Fibroblast of lung (primary cell): Measurements from ENCODE around the gene U2AF2. TPM values are rescaled to one million over a fixed set of nuclear protein-coding genes. Genes with fewer than 3 reads are reported as not detected.

Experiments used
- DNase-seq, 2 donors: peaks; one replicate each; pipeline versions ENCODE4 v3.0.0 to v3.0.0-alpha.2; 2010; ENCODE audit warnings: low read depth in 2 of 2
- H2AFZ ChIP-seq: 2 replicates; pipeline ENCODE4 v1.5.1; 2012; ENCODE audit warnings: low read length, control low read depth, inconsistent platforms
- H3K27ac ChIP-seq: 2 replicates; pipeline ENCODE4 v1.5.1; 2011; ENCODE audit warnings: low read length, control low read depth; ENCODE audit not compliant: insufficient read depth
- H3K27me3 ChIP-seq: 2 replicates; pipeline ENCODE4 v1.5.1; 2011; ENCODE audit warnings: mild to moderate bottlenecking, low read length; ENCODE audit not compliant: control insufficient read depth, insufficient read depth
- H3K36me3 ChIP-seq: 2 replicates; pipeline ENCODE4 v1.5.1; 2011; ENCODE audit warnings: low read length; ENCODE audit not compliant: control insufficient read depth, insufficient read depth
- H3K4me1 ChIP-seq: 2 replicates; pipeline ENCODE4 v1.5.1; 2011; ENCODE audit warnings: low read length; ENCODE audit not compliant: control insufficient read depth, insufficient read depth; ENCODE audit errors: extremely low read depth
- H3K4me2 ChIP-seq: 2 replicates; pipeline ENCODE4 v1.5.1; 2011; ENCODE audit warnings: low read length, control low read depth; ENCODE audit not compliant: insufficient read depth; ENCODE audit errors: extremely low read depth
- H3K4me3 ChIP-seq, 4 experiments: fragments of 200-600 bp in 1 of 4; sonication (generic) in 1 of 4; replicated peaks in 1 of 4; 2 replicates each; pipeline ENCODE4 v1.5.1; 2011 to 2016; ENCODE audit warnings: low read length in 4 of 4, low read depth in 3 of 4, mild to moderate bottlenecking in 3 of 4, control low read depth in 2 of 4, inconsistent platforms in 1 of 4, mixed read lengths in 1 of 4; ENCODE audit not compliant: insufficient read depth in 1 of 4; ENCODE audit errors: control extremely low read depth in 1 of 4
- H3K79me2 ChIP-seq: 2 replicates; pipeline ENCODE4 v1.5.1; 2012; ENCODE audit warnings: mild to moderate bottlenecking, low read length, inconsistent platforms; ENCODE audit not compliant: control insufficient read depth, insufficient read depth
- H3K9ac ChIP-seq: 2 replicates; pipeline ENCODE4 v1.5.1; 2011; ENCODE audit warnings: mild to moderate bottlenecking, low read length, control low read depth; ENCODE audit not compliant: insufficient read depth
- H3K9me3 ChIP-seq: 2 replicates; pipeline ENCODE4 v1.5.1; 2012; ENCODE audit warnings: low read depth, low read length; ENCODE audit not compliant: control insufficient read depth, insufficient read depth
- H4K20me1 ChIP-seq: 2 replicates; pipeline ENCODE4 v1.5.1; 2011; ENCODE audit warnings: low read length; ENCODE audit not compliant: control insufficient read depth, insufficient read depth; ENCODE audit errors: extremely low read depth
- EZH2 ChIP-seq: IDR thresholded peaks from 2 replicates; pipeline ENCODE4 v1.5.1; 2012; ENCODE audit warnings: low read length, control low read depth, mild to moderate bottlenecking; ENCODE audit errors: missing control alignments
- polyA plus RNA-seq, 2 donors: library from polyadenylated mRNA; depleted of rRNA in 1 of 2; stranded (reverse) in 1 of 2; unstranded in 1 of 2; fragments of >200 nt; gene quantifications; 2 replicates each; pipeline ENCODE4 v1.2.1, GENCODE V29; 2011 to 2012; ENCODE audit warnings: missing spikeins in 1 of 2
- total RNA-seq: library from RNA; depleted of rRNA; stranded (reverse); fragments of >200 nt; gene quantifications from 2 replicates; pipeline ENCODE4 v1.2.1, GENCODE V29; 2014
- TF ChIP-seq, protein P1 (sequence below), 2 donors: IDR thresholded peaks in 1 of 2; conservative IDR thresholded peaks in 1 of 2; 1 replicate in 1 of 2; 2 replicates in 1 of 2; pipeline ENCODE4 v1.5.1; 2011 to 2012; ENCODE audit warnings: low read length in 2 of 2, control low read depth in 1 of 2, inconsistent platforms in 1 of 2, low read depth in 1 of 2, mild to moderate bottlenecking in 1 of 2

Gene U2AF2
- total and polyA plus RNA-seq, 2 donors (not counting 1 experiment from before 2014, with no cell fraction given): 53.5 to 84.1 TPM

DNA sequence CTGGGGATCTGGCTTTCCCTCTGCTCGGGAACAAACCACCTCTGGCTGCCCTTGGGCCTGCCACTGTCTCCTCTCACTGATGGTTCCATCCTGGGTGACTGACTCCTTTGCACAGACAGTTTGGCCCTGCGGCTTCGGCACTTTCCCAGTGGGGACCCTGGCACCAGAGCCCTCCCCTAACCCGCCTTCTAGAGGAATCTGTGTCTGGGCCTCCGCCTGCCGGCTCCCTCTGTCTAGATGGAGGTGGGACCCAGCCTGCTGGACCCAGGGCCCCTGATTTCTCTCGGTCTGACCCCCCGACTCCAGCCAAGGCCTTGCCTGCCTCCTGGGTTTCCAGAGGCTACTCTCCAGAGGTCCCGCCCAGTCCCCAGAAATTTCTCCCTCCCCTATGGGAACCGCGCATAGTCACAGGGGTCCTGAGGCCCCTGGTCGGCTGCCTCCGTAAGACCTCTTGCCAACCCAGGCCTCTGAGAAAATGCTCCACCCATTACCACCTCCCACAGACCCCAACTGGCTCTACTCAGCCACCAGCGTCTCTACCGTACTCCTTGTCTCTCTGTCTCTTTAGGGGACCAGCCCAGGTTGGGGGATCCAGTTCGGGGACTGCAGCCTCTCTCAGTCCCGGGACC lies 4.1 kb upstream of the U2AF2 start:
- Histone ChIP-seq H2AFZ (no peak overlapping the region), H3K27ac (no peak overlapping the region), H3K4me1 (no peaks in the 10 kb centered on the region), H3K27me3 (no peaks in the 10 kb centered on the region), H3K36me3 (peaks cover 7% of the 10 kb centered on the region), H3K9me3 (no peaks in the 10 kb centered on the region), H4K20me1 (no peaks in the 10 kb centered on the region), H3K4me3 (no peak overlapping the region), H3K4me2 (no peak overlapping the region), H3K79me2 (peaks cover 7% of the 10 kb centered on the region), H3K9ac (no peak overlapping the region)
- no peak for DNase-seq
- TF ChIP-seq, protein P1, sequence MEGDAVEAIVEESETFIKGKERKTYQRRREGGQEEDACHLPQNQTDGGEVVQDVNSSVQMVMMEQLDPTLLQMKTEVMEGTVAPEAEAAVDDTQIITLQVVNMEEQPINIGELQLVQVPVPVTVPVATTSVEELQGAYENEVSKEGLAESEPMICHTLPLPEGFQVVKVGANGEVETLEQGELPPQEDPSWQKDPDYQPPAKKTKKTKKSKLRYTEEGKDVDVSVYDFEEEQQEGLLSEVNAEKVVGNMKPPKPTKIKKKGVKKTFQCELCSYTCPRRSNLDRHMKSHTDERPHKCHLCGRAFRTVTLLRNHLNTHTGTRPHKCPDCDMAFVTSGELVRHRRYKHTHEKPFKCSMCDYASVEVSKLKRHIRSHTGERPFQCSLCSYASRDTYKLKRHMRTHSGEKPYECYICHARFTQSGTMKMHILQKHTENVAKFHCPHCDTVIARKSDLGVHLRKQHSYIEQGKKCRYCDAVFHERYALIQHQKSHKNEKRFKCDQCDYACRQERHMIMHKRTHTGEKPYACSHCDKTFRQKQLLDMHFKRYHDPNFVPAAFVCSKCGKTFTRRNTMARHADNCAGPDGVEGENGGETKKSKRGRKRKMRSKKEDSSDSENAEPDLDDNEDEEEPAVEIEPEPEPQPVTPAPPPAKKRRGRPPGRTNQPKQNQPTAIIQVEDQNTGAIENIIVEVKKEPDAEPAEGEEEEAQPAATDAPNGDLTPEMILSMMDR (conservative IDR thresholded peaks at IDR 0.05 in 1 of 2, IDR thresholded peaks at IDR 0.05 in 1 of 2; ENCODE audit: low read depth in 1 of 2, low read length in 2 of 2): no peak
- TF ChIP-seq EZH2: no peak

DNA sequence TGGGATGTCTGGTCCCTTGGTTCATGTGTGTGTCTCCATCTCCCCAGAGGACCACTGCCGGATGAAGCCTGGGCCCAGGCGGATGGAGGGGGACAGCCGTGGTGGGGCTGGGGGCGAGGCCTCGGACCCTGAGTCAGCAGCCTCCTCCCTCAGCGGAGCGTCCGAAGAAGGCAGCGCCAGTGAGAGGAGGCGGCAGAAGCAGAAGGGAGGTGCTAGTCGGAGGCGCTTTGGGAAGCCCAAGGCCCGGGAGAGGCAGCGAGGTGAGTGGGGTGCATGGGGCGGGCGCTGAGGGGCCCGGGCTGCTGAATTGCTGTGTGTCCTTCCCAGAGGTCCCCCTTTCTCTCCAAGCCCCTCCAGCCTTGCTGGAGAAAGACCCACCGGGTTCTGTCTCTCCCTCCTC lies 3.6 kb upstream of the U2AF2 start:
- no peaks in the 10 kb centered on the region for H4K20me1 ChIP-seq
- H2AFZ ChIP-seq: no peak overlapping the region
- H3K79me2 ChIP-seq: peaks cover 12% of the 10 kb centered on the region
- TF ChIP-seq, protein P1 (conservative IDR thresholded peaks at IDR 0.05 in 1 of 2, IDR thresholded peaks at IDR 0.05 in 1 of 2; ENCODE audit: low read depth in 1 of 2, low read length in 2 of 2): no peak
- H3K27me3 ChIP-seq: no peaks in the 10 kb centered on the region
- H3K4me1 ChIP-seq: no peaks in the 10 kb centered on the region
- no peak overlapping the region for H3K4me2 ChIP-seq
- H3K36me3 ChIP-seq: peaks cover 7% of the 10 kb centered on the region
- no peak overlapping the region for H3K4me3 ChIP-seq
- DNase-seq: no peak
- H3K9ac ChIP-seq: no peak overlapping the region
- H3K9me3 ChIP-seq: no peaks in the 10 kb centered on the region
- H3K27ac ChIP-seq: no peak overlapping the region

DNA sequence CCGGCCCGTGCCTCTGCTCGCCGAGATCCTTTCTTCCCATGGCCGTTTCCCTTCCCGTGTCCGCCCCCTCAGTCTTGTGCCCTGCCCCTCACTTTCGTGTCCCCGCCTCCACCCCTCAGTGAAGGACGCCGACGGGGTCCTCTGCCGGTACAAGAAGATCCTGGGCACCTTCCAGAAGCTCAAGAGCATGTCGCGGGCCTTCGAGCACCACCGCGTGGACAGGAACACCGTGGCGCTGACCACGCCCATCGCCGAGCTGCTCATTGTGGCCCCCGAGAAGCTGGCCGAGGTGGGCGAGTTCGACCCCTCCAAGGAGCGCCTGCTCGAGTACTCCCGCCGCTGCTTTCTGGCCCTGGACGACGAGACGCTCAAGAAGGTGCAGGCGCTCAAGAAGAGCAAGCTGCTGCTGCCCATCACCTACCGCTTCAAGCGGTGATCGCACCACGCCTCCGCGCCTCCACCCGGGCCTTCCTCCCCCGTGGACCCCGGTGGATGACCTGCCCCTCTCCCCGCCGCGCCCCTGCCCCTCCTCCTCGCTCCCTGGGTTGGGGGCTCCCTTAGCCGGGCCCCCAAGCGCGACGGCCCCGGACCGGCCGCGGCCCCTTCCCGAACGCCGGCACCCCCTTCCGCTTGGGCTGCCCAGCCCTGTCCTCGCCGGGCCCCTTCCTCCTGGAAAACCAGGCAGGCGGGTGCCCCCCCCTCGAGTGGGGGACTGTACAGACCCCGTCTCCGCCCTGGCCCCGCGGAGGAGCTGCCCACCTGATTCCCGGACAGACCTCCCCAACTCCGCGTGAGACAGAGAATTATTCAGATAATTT lies 2.3 kb upstream of the U2AF2 start:
- H3K27me3 ChIP-seq: no peaks in the 10 kb centered on the region
- no peak overlapping the region for H3K4me2 ChIP-seq
- TF ChIP-seq, protein P1 (conservative IDR thresholded peaks at IDR 0.05 in 1 of 2, IDR thresholded peaks at IDR 0.05 in 1 of 2; ENCODE audit: low read depth in 1 of 2, low read length in 2 of 2): no peak
- no peak for TF ChIP-seq EZH2
- no peak overlapping the region for H3K27ac ChIP-seq
- H3K4me3 ChIP-seq: no peak overlapping the region
- H3K79me2 ChIP-seq: peaks cover 25% of the 10 kb centered on the region
- H4K20me1 ChIP-seq: no peaks in the 10 kb centered on the region
- H3K9ac ChIP-seq: no peak overlapping the region
- no peaks in the 10 kb centered on the region for H3K9me3 ChIP-seq
- no peak for DNase-seq
- peaks cover 11% of the 10 kb centered on the region for H3K36me3 ChIP-seq
- no peak overlapping the region for H2AFZ ChIP-seq
- peaks cover 10% of the 10 kb centered on the region for H3K4me1 ChIP-seq
